Measurements from ENCODE around the gene GGCX.
"Not testable (repeated sequence)": the region's sequence is repeated elsewhere in the genome, so short reads cannot be mapped to it uniquely, and the experiment has no call there.

Gene GGCX

GRCh38 chr2:85564144-85564563 is 2.9 kb upstream of the GGCX start (continued):
- TF ChIP-seq BCL6B (tag by site-specific recombination; IDR thresholded peaks at IDR 0.05) (no peak), ZNF837 (tag by site-specific recombination; IDR thresholded peaks at IDR 0.05) (no peak), PRDM10 (tag by site-specific recombination; IDR thresholded peaks at IDR 0.05) (peak; percentile 97), ATF2 (tag by site-specific recombination; IDR thresholded peaks at IDR 0.05; ENCODE audit: low read depth) (peak; percentile 52; the same call in 1 of the 2 replicates)

GRCh38 chr2:85560812-85561279 is 447 bp downstream of the GGCX start:
- H3K4me1 ChIP-seq (ENCODE audit: control insufficient read depth, insufficient read depth, low read length), result no peaks in the 10 kb centered on the region
- ChIA-PET POLR2A (interaction anchor here (0.6 to 3.9 kb wide), 22 partner anchors 8 to 335 kb away, joined by 3 to 33 read pairs (median 5); partner anchors contain the start of genes C2orf68, ELMOD3, MAT2A and RETSAT), CTCF (interaction anchor here (2.6 kb wide), 2 partner anchors 10 to 141 kb away, joined by 12 to 15 read pairs; no protein-coding TSS in a partner anchor)
- H3K4me3 ChIP-seq (ENCODE audit: low read depth, low read length), result peak overlapping the region; percentile 80
- TF ChIP-seq ZIC2 (tag by site-specific recombination; IDR thresholded peaks at IDR 0.05) (0 out of 2 replicates have a peak, but pooled peaks have one; percentile 31), ZNF366 (tag by site-specific recombination; conservative IDR thresholded peaks at IDR 0.05) (no peak), ZNF423 (tag by site-specific recombination; IDR thresholded peaks at IDR 0.05) (no peak), PRDM2 (tag by site-specific recombination; IDR thresholded peaks at IDR 0.05; ENCODE audit: borderline replicate concordance) (no peak), ZBTB8A (tag by site-specific recombination; IDR thresholded peaks at IDR 0.05) (no peak)
- H3K36me3 ChIP-seq (ENCODE audit: control insufficient read depth in 2 of 2, insufficient read depth in 1 of 2, low read length in 2 of 2), result peaks cover 4 to 29% of the 10 kb centered on the region in 2 experiments; a peak in 1 of 3 replicates
- peak overlapping the region; percentile 47; the same call in 1 of the 2 replicates for H3K27ac ChIP-seq (ENCODE audit: extremely low read depth, low read depth, low read length)
- H3K9me3 ChIP-seq (ENCODE audit: control insufficient read depth, insufficient read depth, low read depth, low read length), result no peaks in the 10 kb centered on the region

GRCh38 chr2:85560403-85560726 is 928 bp downstream of the GGCX start:
- ChIA-PET CTCF (interaction anchor here (1.1 to 2.6 kb wide), 3 partner anchors 9 to 141 kb away, joined by 3 to 15 read pairs (median 12); no protein-coding TSS in a partner anchor), POLR2A (interaction anchor here (0.7 to 3.9 kb wide), 14 partner anchors 8 to 232 kb away, joined by 3 to 33 read pairs (median 6); partner anchors contain the start of genes C2orf68, MAT2A, RNF181 and TGOLN2)
- not testable (repeated sequence) for H3K4me1 ChIP-seq (ENCODE audit: control insufficient read depth, insufficient read depth, low read length); H3K9me3 ChIP-seq (ENCODE audit: control insufficient read depth, insufficient read depth, low read depth, low read length)
- peaks cover 6 to 33% of the 10 kb centered on the region in 2 experiments; a peak in 2 of 3 replicates for H3K36me3 ChIP-seq (ENCODE audit: control insufficient read depth in 2 of 2, insufficient read depth in 1 of 2, low read length in 2 of 2)
- peak overlapping the region; percentile 80 for H3K4me3 ChIP-seq (ENCODE audit: low read depth, low read length)
- peak overlapping the region; percentile 47; the same call in 1 of the 2 replicates for H3K27ac ChIP-seq (ENCODE audit: extremely low read depth, low read depth, low read length)

Data from HEK293 (cell line).